HG02970 (cell line): ENCODE results near the gene TCF7L2.

ENCODE experiments used
- ATAC-seq: cut with Tn5 transposase; IDR thresholded peaks from one replicate; pipeline ENCODE4 v1.9.1; 2021; ENCODE audit warnings: mild to moderate bottlenecking, moderate library complexity, moderate number of reproducible peaks; ENCODE audit not compliant: unreplicated experiment, low FRiP score

Gene TCF7L2

GRCh38 chr10:113019692-113020474 lies 69.8 kb downstream of the TCF7L2 start:
- no peak for ATAC-seq

GRCh38 chr10:113020475-113020753 lies 70.4 kb downstream of the TCF7L2 start:
- no peak for ATAC-seq

- no peak for ATAC-seq
These were observed 70.8 kb downstream of the TCF7L2 start for GRCh38 chr10:113020838-113021237.

- no peak for ATAC-seq
These were observed 71.4 kb downstream of the TCF7L2 start for GRCh38 chr10:113021268-113022040.

- ATAC-seq, result no peak
These were observed 72.2 kb downstream of the TCF7L2 start for GRCh38 chr10:113022265-113022664.

- ATAC-seq, result no peak
These were observed 73.0 kb downstream of the TCF7L2 start for GRCh38 chr10:113023017-113023416.

GRCh38 chr10:113024930-113025329 lies 74.9 kb downstream of the TCF7L2 start:
- no peak for ATAC-seq

- ATAC-seq, result no peak
These were observed 75.4 kb downstream of the TCF7L2 start for GRCh38 chr10:113025487-113025886.

- ATAC-seq, result no peak
These were observed 76.6 kb downstream of the TCF7L2 start for GRCh38 chr10:113026679-113027078.

- ATAC-seq, result no peak
These were observed 77.2 kb downstream of the TCF7L2 start for GRCh38 chr10:113027230-113027573.

- ATAC-seq, result no peak
These were observed 77.8 kb downstream of the TCF7L2 start for GRCh38 chr10:113027574-113028455.

GRCh38 chr10:113028456-113029440 lies 78.7 kb downstream of the TCF7L2 start:
- ATAC-seq, result no peak

- no peak for ATAC-seq
These were observed 80.4 kb downstream of the TCF7L2 start for GRCh38 chr10:113030453-113030852.

GRCh38 chr10:113031147-113031546 lies 81.1 kb downstream of the TCF7L2 start:
- ATAC-seq, result no peak

GRCh38 chr10:113033991-113034390 lies 83.9 kb downstream of the TCF7L2 start:
- ATAC-seq, result no peak

- no peak for ATAC-seq
These were observed 85.8 kb downstream of the TCF7L2 start for GRCh38 chr10:113035732-113036312.

- no peak for ATAC-seq
These were observed 86.6 kb downstream of the TCF7L2 start for GRCh38 chr10:113036619-113037018.

- ATAC-seq, result no peak
These were observed 87.2 kb downstream of the TCF7L2 start for GRCh38 chr10:113037218-113037617.

- no peak for ATAC-seq
These were observed 88.1 kb downstream of the TCF7L2 start for GRCh38 chr10:113038183-113038582.

- ATAC-seq, result no peak
These were observed 88.9 kb downstream of the TCF7L2 start for GRCh38 chr10:113038985-113039384.
